Endometrial microvascular endothelial cells (primary cell): ENCODE results near the gene FETUB. TPM values are rescaled to one million over a fixed set of nuclear protein-coding genes. Genes with fewer than 3 reads are reported as not detected.
"Not testable (repeated sequence)": the region's sequence is repeated elsewhere in the genome, so short reads cannot be mapped to it uniquely, and the experiment has no call there.

Experiments
- in situ Hi-C: cut with HindIII; loops from 2 replicates; pipeline ENCODE4 v1.10.0; 2017; ENCODE audit warnings: low sequenced_read_pairs, low pct_unique_long_range_greater_than_20kb; ENCODE audit errors: inconsistent ontology term
- total RNA-seq: library from RNA; depleted of rRNA; stranded (reverse); fragments of >200 nt; gene quantifications from one replicate; pipeline ENCODE4 v1.2.3, GENCODE V29; 2015; ENCODE audit errors: inconsistent ontology term

FETUB gene
- total RNA-seq, 1 donor from 2014 or later = not detected

DNA sequence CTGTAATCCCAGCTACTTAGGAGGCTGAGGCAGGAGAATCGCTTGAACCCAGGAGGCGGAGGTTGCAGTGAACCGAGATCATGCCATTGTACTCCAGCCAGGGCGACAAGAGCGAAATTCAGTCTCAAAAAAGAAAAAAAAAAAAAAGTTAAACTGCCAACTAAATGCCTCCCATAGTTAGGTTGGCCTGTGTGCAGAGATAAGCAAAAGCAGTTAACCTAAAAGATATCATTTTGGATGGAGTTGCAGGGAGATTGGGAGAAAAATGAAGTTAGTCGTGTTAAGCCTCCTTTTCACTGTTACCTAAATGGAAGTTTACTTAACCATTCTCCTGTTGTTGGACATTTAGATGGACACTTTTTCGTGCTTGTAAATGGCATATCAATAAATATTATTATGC is 11.4 kb upstream of the FETUB start:
- in situ Hi-C loops = no loop called here

DNA sequence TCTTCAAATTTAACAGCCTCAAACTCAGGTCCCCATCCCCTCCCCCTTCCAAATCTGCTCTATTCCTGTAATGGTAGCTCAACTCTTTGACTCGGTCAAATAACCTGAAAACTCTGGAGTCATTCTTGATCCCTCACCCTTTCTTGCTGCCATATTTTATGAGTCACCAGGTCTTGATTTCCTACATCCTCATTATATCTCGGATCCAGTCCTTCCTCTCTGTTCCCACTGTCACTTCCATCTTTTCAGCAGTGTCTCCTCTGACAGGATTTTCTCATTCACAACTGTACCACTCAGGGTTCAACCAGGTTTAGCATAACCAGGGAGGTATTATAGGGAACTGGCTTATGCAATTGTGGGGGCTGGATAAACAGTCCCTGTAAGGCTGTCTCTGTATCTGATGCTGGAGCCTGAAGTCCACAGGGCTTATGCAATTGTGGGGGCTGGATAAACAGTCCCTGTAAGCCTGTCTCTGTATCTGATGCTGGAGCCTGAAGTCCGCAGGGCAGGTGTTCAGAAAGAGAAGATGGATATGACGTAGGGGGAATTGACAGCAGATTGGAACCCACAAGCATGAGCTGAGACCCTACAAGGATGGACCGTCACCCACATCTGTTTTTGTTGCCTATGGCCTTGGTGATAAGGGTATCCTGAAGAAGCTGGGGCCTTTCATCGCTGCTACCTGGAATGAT is 9.1 kb upstream of the FETUB start:
- in situ Hi-C loops = no loop called here

DNA sequence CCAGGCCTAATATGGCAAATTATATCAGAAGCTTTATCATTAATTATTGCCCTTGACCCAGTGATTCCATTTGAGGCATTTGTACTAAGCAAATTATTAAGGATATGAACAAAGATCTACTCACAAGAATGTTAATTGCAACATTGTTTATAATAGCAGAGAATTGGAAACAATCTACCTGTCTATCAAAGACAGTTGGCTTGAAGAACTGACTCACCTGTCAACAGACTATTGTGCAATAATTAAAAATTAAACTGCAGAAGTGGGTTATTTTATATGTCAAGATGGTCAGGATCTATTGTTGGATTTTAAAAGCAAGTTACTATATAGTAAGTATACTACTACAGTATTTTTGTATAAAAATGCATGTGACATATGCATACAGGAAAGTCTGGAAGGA is 6.7 kb upstream of the FETUB start:
- in situ Hi-C loops = no loop called here

DNA sequence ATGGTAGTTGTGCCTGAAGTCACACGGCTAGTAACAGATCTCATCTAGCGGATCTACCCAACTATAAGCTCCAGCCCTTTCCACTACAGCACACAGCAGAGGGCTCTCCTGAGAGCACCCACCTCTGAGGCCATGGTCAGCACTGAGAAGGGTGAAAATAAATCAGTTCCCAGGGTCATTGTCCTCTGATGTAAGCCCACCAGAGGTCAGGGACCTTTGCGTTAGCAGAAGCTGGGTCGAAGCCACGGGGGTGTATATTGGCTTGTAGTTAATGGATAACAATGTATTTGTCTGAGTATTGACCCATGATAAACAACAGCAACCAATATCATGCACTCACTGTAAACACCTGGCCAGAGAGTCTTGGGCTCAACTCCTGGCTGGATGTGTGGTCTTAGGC is 6.0 kb upstream of the FETUB start:
- in situ Hi-C loops = not testable (repeated sequence)

DNA sequence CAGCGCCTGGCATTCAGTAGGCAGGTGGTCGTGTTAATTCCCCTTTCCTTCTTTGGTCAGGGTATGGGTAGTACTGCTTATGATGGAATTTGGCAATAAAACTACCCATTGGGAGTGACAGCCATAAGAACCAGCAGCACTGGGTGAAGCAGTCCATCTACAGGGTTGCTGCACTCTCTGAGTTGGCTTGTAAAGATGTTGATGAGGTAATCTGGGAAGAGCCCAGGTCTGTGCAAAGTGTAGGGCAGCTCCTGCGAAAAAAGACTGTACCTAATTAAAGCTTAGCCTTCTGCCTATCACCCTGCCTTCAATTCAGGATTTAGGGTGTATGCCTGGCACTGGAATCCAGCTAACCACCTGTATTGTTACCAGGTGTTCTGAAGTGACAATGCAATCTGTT is 4.7 kb upstream of the FETUB start:
- in situ Hi-C loops = no loop called here

DNA sequence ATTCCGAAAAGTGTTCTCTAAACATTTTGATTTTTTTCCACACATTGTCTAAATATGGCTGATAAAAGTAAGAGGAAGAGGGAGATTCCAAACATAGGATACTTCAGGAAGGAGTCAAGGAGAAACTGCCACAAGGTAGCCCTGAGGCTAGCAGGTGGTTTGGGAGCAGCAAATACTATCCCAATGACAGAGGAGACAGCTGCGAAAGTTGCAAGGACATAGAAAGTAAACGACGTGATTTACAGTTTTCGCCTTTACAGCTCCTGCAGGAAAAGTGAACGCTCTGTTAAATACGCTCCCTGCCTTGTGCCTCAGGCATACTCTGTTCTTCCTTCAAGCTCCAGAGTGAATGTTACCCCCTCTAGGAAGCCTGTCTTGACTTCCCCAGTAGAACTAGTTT is 3.7 kb upstream of the FETUB start:
- in situ Hi-C loops = no loop called here

DNA sequence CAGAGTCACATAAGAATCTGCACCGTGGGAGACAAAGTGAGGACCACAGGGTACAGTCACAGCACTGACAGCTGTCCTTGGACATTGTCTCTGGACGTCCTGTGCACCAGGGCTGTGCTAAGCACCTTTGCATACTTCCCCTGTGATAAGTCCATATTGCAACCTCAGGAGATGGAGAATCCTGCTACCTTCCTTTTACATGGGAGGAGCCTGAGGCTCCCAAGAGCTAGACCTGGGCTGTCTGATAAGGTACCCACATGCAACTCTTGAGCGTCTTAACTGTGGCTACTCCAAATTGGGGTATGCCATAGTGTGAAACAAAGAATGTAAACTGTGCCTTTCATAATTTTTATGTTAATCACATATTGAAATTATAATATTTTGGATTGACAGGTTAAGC is 2.5 kb upstream of the FETUB start:
- in situ Hi-C loops = no loop called here

DNA sequence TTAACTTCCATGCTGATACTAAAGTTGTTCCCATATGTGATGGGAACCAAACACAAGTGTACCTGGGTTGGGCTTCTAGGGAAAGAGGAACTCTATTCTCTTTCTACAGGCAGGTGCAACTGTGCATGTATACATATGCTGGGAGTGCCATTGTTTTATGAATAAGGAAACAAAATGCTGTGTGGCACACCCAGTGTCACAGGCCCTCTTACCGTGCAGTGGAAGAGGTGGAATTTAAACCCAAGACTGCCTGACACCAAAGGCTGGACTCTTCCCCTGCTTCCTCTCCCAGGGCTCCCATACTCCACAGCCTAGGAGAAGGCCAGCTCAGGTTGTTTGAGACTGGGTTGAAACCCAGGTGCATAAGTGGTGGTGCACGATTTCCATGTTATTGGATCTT is 1.9 kb upstream of the FETUB start:
- in situ Hi-C loops = no loop called here

DNA sequence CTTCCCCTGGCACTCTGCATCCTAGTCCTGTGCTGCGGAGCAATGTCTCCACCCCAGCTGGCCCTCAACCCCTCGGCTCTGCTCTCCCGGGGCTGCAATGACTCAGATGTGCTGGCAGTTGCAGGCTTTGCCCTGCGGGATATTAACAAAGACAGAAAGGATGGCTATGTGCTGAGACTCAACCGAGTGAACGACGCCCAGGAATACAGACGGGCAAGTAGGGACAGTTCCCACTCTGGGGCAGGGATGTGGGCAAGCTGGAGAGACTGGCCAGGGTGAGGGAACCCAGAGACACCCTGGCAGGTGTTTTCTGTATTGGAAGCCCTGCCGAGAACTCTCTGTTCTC is 247 bp downstream of the FETUB start:
- in situ Hi-C loops = no loop called here

DNA sequence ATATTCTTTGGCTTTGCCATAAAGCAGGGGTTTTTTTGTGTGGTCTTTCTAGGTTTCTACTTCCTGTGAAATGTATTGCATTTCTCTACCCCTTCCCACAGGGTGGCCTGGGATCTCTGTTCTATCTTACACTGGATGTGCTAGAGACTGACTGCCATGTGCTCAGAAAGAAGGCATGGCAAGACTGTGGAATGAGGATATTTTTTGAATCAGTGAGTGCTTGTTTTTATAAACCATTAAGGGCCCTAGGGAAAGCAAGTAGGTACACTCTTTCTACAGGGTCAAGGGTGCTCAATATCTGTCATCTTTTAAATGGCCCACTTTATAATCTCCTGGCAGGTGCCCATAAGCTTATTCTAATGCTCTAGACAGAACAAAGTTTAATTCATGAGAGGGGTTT is 730 bp downstream of the FETUB start:
- in situ Hi-C loops = no loop called here

DNA sequence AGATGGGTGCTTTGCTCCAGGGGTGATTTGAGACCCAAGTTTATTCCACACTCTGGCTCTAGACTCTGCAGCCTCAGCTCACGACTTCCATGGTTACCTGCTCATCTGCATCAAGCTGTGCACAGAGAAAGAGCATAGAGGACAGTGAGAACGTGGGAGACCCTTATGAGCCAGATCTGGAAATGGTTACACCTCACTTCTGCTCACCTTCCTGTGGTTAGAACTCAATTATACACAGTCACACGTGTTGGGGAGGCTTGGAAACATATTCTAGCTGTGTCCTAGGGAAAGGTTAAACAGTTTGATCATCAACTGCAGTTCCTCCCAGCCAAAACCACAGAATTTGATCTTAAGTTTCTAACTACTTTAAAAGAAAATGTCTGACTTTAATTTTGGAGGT is 1.8 kb downstream of the FETUB start:
- in situ Hi-C loops = no loop called here

DNA sequence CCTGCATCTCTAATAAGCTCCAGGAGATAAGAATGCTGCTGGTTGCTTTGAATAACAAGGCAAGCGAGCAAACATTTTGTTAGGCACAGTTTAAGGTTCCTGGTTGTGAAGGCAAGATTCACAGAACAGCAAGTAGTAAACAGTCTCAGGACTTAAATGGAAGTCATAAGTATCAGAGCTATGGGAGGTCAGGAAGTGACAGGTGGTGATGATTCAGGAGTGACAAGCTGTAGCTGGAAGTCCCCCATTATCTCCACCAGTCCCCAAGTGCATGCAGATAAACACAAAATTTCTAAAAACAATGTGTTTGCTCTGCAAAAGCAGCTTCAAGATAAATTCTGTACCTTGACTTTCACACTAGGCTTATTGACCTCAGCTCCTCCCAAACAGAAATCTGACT is 3.3 kb downstream of the FETUB start:
- in situ Hi-C loops = no loop called here

DNA sequence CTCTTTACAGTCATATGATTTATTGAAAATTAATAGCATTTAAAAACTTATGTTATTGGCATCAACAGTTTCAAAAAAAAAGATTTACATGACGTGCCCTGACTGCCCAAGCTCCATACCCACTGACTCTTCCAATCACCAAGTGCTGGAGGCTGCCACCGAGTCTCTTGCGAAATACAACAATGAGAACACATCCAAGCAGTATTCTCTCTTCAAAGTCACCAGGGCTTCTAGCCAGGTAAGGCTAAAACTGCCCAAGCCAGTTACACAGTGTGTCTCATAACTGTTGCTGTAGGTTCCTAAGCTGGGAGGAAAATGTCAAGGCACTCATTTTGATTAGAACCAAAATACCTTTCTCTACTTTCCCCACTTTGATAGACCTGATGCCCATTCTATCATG is 4.5 kb downstream of the FETUB start:
- in situ Hi-C loops = no loop called here

DNA sequence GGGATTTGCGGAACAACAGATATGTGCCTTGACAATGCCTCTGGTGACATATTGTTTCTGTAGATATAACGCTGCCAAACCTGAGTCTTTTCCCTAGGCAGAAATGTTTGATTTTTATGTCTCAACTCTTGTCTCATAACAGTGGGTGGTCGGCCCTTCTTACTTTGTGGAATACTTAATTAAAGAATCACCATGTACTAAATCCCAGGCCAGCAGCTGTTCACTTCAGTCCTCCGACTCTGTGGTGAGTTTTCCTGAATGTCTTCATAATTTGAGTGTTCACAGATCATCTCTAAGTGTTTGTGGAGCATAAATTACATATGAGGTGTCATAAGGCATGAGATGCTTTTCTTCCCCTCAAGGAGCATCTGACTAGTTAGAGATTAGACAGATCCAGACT is 5.9 kb downstream of the FETUB start:
- in situ Hi-C loops = no loop called here

DNA sequence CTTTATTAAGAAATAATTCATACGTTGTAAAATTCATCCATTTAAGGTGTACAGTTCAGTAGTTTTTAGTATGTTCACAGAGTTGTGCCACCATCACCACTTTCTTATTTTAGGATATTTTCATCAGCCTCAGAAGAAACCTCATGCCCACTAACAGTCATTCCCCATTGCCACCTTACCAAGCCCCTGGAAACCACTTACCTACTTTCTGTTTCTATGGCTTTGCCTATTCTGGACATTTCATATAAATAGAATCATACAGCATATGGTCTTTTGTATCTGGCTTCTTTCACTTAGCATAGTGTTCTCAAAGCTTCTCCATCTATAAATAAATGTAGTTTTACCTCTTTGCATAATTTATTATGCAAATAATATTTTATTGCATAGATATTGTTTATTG is 6.6 kb downstream of the FETUB start:
- in situ Hi-C loops = no loop called here

DNA sequence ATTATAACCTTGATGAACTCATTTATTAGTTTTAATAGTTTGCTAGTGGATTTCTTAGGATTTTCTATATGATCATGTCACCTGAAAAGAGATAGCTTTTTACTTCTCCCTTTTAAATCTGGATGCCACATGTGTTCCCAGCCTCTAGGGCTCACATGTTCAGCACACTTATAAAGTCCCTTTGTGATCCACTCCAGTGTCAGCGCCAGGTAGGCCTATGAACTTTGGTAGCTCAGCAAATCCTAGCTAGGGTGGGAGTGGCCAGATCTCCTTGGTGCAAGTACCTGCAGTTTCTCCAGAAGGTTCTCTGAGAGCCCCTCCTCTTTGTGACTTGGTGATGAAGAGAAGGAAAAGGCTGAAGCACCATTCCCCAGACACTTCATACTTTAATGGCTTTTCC is 8.7 kb downstream of the FETUB start:
- in situ Hi-C loops = no loop called here

DNA sequence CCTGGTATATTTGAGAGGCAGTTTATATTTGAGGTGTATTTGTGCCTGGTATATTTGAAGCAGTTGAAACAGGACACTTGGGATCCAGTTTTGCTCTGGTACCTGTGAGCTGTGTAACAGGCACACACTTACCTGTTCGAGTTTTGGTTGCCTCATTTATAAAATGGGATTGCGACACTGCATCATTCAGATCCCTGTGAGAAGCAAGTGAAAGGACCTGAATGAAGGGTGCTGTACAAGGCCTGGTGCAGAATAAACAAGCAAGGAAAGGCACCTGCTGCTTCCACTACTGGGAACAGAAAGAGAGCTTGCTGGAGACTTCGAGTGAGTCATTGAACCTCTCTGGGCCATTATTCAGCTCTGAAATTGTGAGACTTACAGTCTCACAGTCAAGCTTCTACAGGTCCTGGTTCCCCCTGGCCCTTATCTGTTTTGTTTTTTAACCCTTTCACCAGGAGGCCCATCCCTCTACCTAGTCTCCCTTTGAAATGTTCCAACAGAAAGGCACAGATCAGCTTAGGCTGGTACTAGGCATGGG is 11.5 kb downstream of the FETUB start:
- in situ Hi-C loops = no loop called here

DNA sequence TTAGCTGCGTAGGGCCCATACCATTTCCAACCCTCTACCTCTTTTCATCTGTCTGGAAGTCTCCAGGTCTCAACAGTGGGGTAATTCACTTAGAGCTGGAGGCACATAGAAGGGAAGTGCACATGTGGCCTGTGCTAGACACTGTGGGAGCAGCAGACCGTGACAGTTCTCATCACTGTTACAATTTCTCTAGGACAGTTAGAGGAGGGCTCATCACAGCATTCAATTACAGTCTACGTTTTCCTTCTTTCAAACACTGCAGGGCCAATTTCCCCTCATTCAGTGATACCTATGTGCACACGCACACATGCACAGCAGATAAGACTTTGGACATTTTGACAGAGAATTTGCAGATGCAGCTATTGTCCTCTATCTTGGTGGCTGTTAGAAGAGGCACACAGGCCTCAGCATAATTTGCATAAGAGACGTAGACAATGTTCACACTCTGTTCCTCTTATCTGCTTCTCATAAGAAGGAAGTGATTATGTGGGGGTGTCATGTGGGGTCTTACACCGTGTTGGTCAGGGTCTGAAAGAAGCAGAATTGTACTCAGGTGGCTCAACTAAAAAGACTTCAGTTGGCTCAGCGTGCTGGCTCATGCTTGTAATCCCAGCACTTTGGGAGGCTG is 13.0 kb downstream of the FETUB start:
- in situ Hi-C loops = no loop called here

DNA sequence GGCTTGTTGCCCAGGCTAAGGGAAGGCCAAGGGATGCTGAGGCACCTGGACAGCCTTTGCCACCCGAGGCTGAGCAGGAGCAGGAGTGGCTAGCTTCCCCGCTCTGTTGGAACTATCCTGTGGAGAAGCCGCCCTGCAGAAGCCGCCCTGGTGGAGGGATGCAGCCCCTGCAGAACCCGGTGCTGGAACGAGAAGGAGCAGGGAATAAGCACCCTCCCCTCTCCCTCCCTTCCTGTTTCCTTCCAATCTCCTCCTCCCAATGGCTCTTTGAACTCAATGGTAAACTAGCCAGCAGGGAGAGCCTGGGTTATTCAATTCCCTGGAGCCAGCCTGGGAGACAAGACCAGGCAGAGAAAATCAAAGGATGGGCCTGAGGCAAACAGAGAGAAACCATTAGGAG is 13.8 kb downstream of the FETUB start:
- in situ Hi-C loops = no loop called here

DNA sequence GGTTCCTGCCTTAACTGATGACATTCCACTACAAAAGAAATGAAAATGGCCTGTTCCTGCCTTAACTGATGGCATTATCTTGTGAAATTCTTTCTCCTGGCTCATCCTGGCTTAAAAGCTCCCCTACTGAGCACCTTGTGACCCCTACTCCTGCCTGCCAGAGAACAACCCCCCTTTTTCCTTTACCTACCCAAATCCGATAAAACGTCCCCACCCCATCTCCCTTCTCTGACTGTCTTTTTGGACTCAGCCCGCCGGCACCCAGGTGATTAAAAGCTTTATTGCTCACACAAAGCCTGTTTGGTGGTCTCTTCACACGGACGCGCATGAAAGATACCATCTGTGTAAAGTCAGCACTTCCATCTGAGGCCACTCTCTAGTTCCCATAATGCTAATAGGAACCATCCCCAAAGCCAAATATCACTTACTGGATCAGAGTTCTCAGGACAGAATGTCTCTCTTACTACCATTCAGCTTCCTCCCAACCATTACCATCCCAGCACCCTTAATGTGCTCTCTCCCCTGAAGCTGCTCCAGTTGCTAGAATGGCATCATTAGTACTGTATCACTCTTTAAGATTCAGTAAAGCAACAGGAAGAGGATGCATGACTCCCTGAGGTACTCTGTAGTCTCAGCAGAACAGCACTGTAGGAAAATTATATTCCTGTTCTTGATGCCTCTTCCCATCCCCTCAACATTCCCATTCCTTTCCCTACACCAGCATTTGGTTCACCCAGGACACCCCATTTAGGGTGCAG is 23.3 kb downstream of the FETUB start:
- in situ Hi-C loops = no loop called here
